MM.1S (cell line): ENCODE measurements around the gene ZBTB7B.

Experiments used
- DNase-seq: peaks from one replicate; pipeline ENCODE4 v3.0.0-alpha.2; 2015
- H2AFZ ChIP-seq: fragments of 300-600 bp; sonication (generic); 2 replicates; pipeline ENCODE4 v1.6.0; 2016; ENCODE audit warnings: antibody characterized with exemption, low read length
- H3F3A ChIP-seq: fragments of 300-600 bp; sonication (generic); 2 replicates; pipeline ENCODE4 v1.6.1; 2016; ENCODE audit warnings: mild to moderate bottlenecking, antibody characterized with exemption, low read length, moderate library complexity, mixed read lengths; ENCODE audit not compliant: insufficient read depth
- H3K27ac ChIP-seq: fragments of 300-600 bp; sonication (generic); 2 replicates; pipeline ENCODE4 v1.5.1; 2016; ENCODE audit warnings: mild to moderate bottlenecking, low read length
- H3K27me3 ChIP-seq: fragments of 300-600 bp; sonication (generic); replicated peaks from 2 replicates; pipeline ENCODE4 v1.6.0; 2016; ENCODE audit warnings: low read length; ENCODE audit not compliant: insufficient read depth
- H3K36me3 ChIP-seq: fragments of 300-600 bp; sonication (generic); replicated peaks from 2 replicates; pipeline ENCODE4 v1.6.1; 2016; ENCODE audit warnings: mild to moderate bottlenecking, low read length, mixed read lengths; ENCODE audit not compliant: insufficient read depth
- H3K4me1 ChIP-seq: fragments of 300-600 bp; sonication (generic); 2 replicates; pipeline ENCODE4 v1.6.1; 2016; ENCODE audit warnings: low read length, mixed read lengths
- H3K4me2 ChIP-seq: fragments of 300-600 bp; sonication (generic); 2 replicates; pipeline ENCODE4 v1.6.0; 2016; ENCODE audit warnings: low read depth, low read length
- H3K4me3 ChIP-seq: fragments of 300-600 bp; sonication (generic); 2 replicates; pipeline ENCODE4 v1.5.1; 2016; ENCODE audit warnings: low read length, mixed read lengths
- H3K79me2 ChIP-seq: fragments of 300-600 bp; sonication (generic); 2 replicates; pipeline ENCODE4 v1.6.1; 2016; ENCODE audit warnings: mixed run types, low read length, mixed read lengths
- H3K9ac ChIP-seq: fragments of 300-600 bp; sonication (generic); 2 replicates; pipeline ENCODE4 v1.6.1; 2016; ENCODE audit warnings: low read length, mixed read lengths
- H3K9me2 ChIP-seq: fragments of 300-600 bp; sonication (generic); replicated peaks from 2 replicates; pipeline ENCODE4 v1.6.1; 2016; ENCODE audit warnings: mild to moderate bottlenecking, low read length, mixed read lengths; ENCODE audit not compliant: insufficient read depth
- H3K9me3 ChIP-seq: fragments of 300-600 bp; sonication (generic); replicated peaks from 2 replicates; pipeline ENCODE4 v1.6.1; 2016; ENCODE audit warnings: mild to moderate bottlenecking, low read length, mixed read lengths; ENCODE audit not compliant: insufficient read depth
- H4K20me1 ChIP-seq: fragments of 300-600 bp; sonication (generic); 2 replicates; pipeline ENCODE4 v1.6.1; 2016; ENCODE audit warnings: mild to moderate bottlenecking, low read length, moderate library complexity, mixed read lengths; ENCODE audit not compliant: insufficient read depth
- CTCF ChIP-seq: fragments of 300-600 bp; sonication (generic); IDR thresholded peaks from 2 replicates; pipeline ENCODE4 v1.5.1; 2016; ENCODE audit warnings: antibody characterized with exemption, low read length, mixed read lengths
- EZH2 ChIP-seq: fragments of 300-600 bp; sonication (generic); optimal IDR thresholded peaks from 2 replicates; pipeline ENCODE3; 2017; ENCODE audit warnings: low read depth, mild to moderate bottlenecking, antibody characterized with exemption, low read length, mixed read lengths
- EZH2phosphoT487 ChIP-seq: fragments of 300-600 bp; sonication (generic); IDR thresholded peaks from 2 replicates; pipeline ENCODE4 v1.6.1; 2018; ENCODE audit warnings: antibody characterized with exemption, low read length

Gene ZBTB7B

GRCh38 chr1:155044365-155044764 is 41.8 kb downstream of the ZBTB7B start:
- no peaks in the 10 kb centered on the region for H3K9me2 ChIP-seq
- H3K27me3 ChIP-seq, result no peaks in the 10 kb centered on the region
- peak overlapping the region; percentile 75 for H2AFZ ChIP-seq
- no peak overlapping the region for H3K4me3 ChIP-seq
- H3F3A ChIP-seq, result peaks cover under 1% of the 10 kb centered on the region; the same call in 1 of the 2 replicates
- H3K4me2 ChIP-seq, result peak overlapping the region; percentile 64
- no peak for DNase-seq
- no peaks in the 10 kb centered on the region for H3K36me3 ChIP-seq
- TF ChIP-seq CTCF, result no peak
- TF ChIP-seq EZH2, result no peak
- TF ChIP-seq EZH2phosphoT487, result no peak
- no peak overlapping the region for H3K27ac ChIP-seq
- peaks cover 25% of the 10 kb centered on the region for H3K4me1 ChIP-seq
- no peaks in the 10 kb centered on the region for H3K9me3 ChIP-seq
- H3K9ac ChIP-seq, result no peak overlapping the region
- no peaks in the 10 kb centered on the region for H4K20me1 ChIP-seq
- H3K79me2 ChIP-seq, result no peaks in the 10 kb centered on the region

GRCh38 chr1:155044812-155045657 is 42.4 kb downstream of the ZBTB7B start:
- H3K27ac ChIP-seq, result no peak overlapping the region
- peak overlapping the region; percentile 10 for H3K4me2 ChIP-seq
- no peaks in the 10 kb centered on the region for H3K36me3 ChIP-seq
- peak; percentile 93 for DNase-seq
- no peaks in the 10 kb centered on the region for H3K9me2 ChIP-seq
- TF ChIP-seq EZH2phosphoT487, result no peak
- TF ChIP-seq EZH2, result no peak
- peak; percentile 93 for TF ChIP-seq CTCF
- H4K20me1 ChIP-seq, result no peaks in the 10 kb centered on the region
- H2AFZ ChIP-seq, result peak overlapping the region; percentile 64
- H3K9me3 ChIP-seq, result no peaks in the 10 kb centered on the region
- no peak overlapping the region for H3K4me3 ChIP-seq
- H3K4me1 ChIP-seq, result peaks cover 28% of the 10 kb centered on the region
- peaks cover 5% of the 10 kb centered on the region for H3F3A ChIP-seq
- no peaks in the 10 kb centered on the region for H3K79me2 ChIP-seq
- H3K9ac ChIP-seq, result no peak overlapping the region
- no peaks in the 10 kb centered on the region for H3K27me3 ChIP-seq

GRCh38 chr1:155048449-155049334 is 46.1 kb downstream of the ZBTB7B start:
- Histone ChIP-seq H3K4me2 (no peak overlapping the region), H4K20me1 (no peaks in the 10 kb centered on the region), H3K9ac (no peak overlapping the region), H3F3A (peaks cover 14% of the 10 kb centered on the region), H2AFZ (no peak overlapping the region), H3K4me1 (peaks cover 34% of the 10 kb centered on the region), H3K27me3 (no peaks in the 10 kb centered on the region), H3K4me3 (no peak overlapping the region), H3K9me3 (no peaks in the 10 kb centered on the region), H3K36me3 (no peaks in the 10 kb centered on the region), H3K27ac (no peak overlapping the region), H3K9me2 (no peaks in the 10 kb centered on the region), H3K79me2 (peaks cover 24% of the 10 kb centered on the region)
- TF ChIP-seq EZH2 (no peak), EZH2phosphoT487 (no peak)
- DNase-seq, result no peak
